Parietal lobe (tissue), 1 donor: ENCODE measurements around the gene AP3S1. TPM values are rescaled to one million over a fixed set of nuclear protein-coding genes. Genes with fewer than 3 reads are reported as not detected.

Experiments
- total RNA-seq: library from RNA; depleted of rRNA; stranded (reverse); fragments of >200 nt; gene quantifications from one replicate; pipeline ENCODE4 v1.2.3, GENCODE V29; 2014

AP3S1 gene
- total RNA-seq = 135 TPM

GRCh38 chr5:115841382-115842088 is at the start of gene AP3S1, which contains the start of gene ATG12:
AP3S1 (plus strand) TSS chr5:115841935; CDS start chr5:115842038, 103 bp downstream.
ATG12 (minus strand) TSS chr5:115841565; CDS start chr5:115841552, 13 bp downstream.

GRCh38 chr5:115816226-115817081 is 25.3 kb upstream of the AP3S1 start, which contains the start of gene CDO1:
CDO1 (minus strand) TSS chr5:115816659; CDS start chr5:115816397, 262 bp downstream.

GRCh38 chr5:115962239-115962564 is 120.5 kb downstream of the AP3S1 start, which contains the start of gene LVRN:
LVRN (plus strand) TSS chr5:115962475; CDS start chr5:115962618, 143 bp downstream.

Other genes with a start within 250 kb of the AP3S1 start
- 0.31 TPM for gene TICAM2, start 239.5 kb upstream of the AP3S1 start, total RNA-seq
- 72.3 TPM for gene TMED7, start 215.9 kb upstream of the AP3S1 start, total RNA-seq
- 91.7 TPM for gene CDO1, start 25.3 kb upstream of the AP3S1 start, total RNA-seq
- 98.6 TPM for gene ATG12, start 370 bp upstream of the AP3S1 start, total RNA-seq
- gene LVRN, start 120.5 kb downstream of the AP3S1 start, total RNA-seq = 7.5 TPM
- not detected for gene ARL14EPL, start 190.5 kb downstream of the AP3S1 start, total RNA-seq
- gene COMMD10, start 243.1 kb downstream of the AP3S1 start, total RNA-seq = 26.3 TPM